GM12873 (cell line): ENCODE results near the gene EED.

Experiments
- CTCF ChIP-seq: IDR thresholded peaks from 2 replicates; pipeline ENCODE4 v1.5.1; 2012; ENCODE audit warnings: low read depth, mild to moderate bottlenecking, moderate library complexity, low read length, control low read depth; ENCODE audit not compliant: insufficient read depth; ENCODE audit errors: missing control alignments

The EED gene

GRCh38 chr11:86244522-86245368 is at the start of gene EED:
TSS of gene EED (plus strand) at chr11:86244753. CDS start at chr11:86245230, 477 bp downstream.
- TF ChIP-seq CTCF, result no peak

- TF ChIP-seq CTCF, result no peak
These were observed 49.6 kb upstream of the EED start for GRCh38 chr11:86194998-86195397.

GRCh38 chr11:86196085-86196696 is 48.4 kb upstream of the EED start:
- no peak for TF ChIP-seq CTCF

- TF ChIP-seq CTCF, result no peak
These were observed 47.6 kb upstream of the EED start for GRCh38 chr11:86196913-86197312.

GRCh38 chr11:86197448-86197847 is 47.1 kb upstream of the EED start:
- no peak for TF ChIP-seq CTCF

GRCh38 chr11:86198139-86198538 is 46.4 kb upstream of the EED start:
- no peak for TF ChIP-seq CTCF

GRCh38 chr11:86199354-86199753 is 45.2 kb upstream of the EED start:
- TF ChIP-seq CTCF, result no peak
